IMR-90 (cell line): Measurements from ENCODE around the gene CXorf38. TPM values are rescaled to one million over a fixed set of nuclear protein-coding genes. Genes with fewer than 3 reads are reported as not detected.

Experiments
- ATAC-seq: fragments of 200-7000 bp; cut with Tn5 transposase; 2 replicates; pipeline ENCODE4 v1.9.1; 2020; ENCODE audit warnings: low read depth, mild to moderate bottlenecking, moderate library complexity
- BruUV-seq: library from RNA; stranded (reverse); fragments of 400-500 nt; replicated peaks from 2 replicates; lab custom pipeline; 2021; lab: Mats Ljungman, UMichigan
- CTCF ChIA-PET: fragments of 300-600 bp; formaldehyde crosslinking; extraction: SDS; loops from one replicate; lab custom pipeline; 2021; ENCODE audit warnings: antibody characterized with exemption; lab: Yijun Ruan, JAX
- POLR2A ChIA-PET: fragments of 300-600 bp; sonication (Branson Sonifier 250); formaldehyde crosslinking; loops from one replicate; lab custom pipeline; 2022; ENCODE audit warnings: antibody characterized with exemption; ENCODE audit not compliant: unreplicated experiment; lab: Charles Lee
- DNase-seq: peaks from one replicate; pipeline ENCODE4 v3.0.0; 2013
- H2AFZ ChIP-seq: replicated peaks from 2 replicates; pipeline ENCODE3; 2013; ENCODE audit warnings: low read length, mild to moderate bottlenecking; ENCODE audit not compliant: poor library complexity
- H2AK5ac ChIP-seq: 2 replicates; pipeline ENCODE4 v1.6.1; 2013; ENCODE audit warnings: low read depth, low read length, inconsistent platforms
- H2AK9ac ChIP-seq: replicated peaks from 2 replicates; pipeline ENCODE3; 2013; ENCODE audit warnings: mild to moderate bottlenecking, low read depth, low read length, moderate library complexity; ENCODE audit not compliant: poor library complexity
- H2BK120ac ChIP-seq: 2 replicates; pipeline ENCODE4 v1.6.1; 2013; ENCODE audit warnings: low read depth, low read length, inconsistent platforms
- H2BK15ac ChIP-seq: 3 replicates; pipeline ENCODE4 v1.6.1; 2013; ENCODE audit warnings: low read depth, low read length, inconsistent platforms
- H2BK20ac ChIP-seq: 2 replicates; pipeline ENCODE4 v1.6.1; 2013; ENCODE audit warnings: low read depth, mild to moderate bottlenecking, inconsistent platforms, low read length, moderate library complexity
- H2BK5ac ChIP-seq: 2 replicates; pipeline ENCODE4 v1.6.1; 2013; ENCODE audit warnings: mild to moderate bottlenecking, low read depth, low read length, inconsistent platforms; ENCODE audit not compliant: poor library complexity, severe bottlenecking
- H3K14ac ChIP-seq: replicated peaks from 2 replicates; pipeline ENCODE4 v1.6.1; 2013; ENCODE audit warnings: low read depth, low read length, inconsistent platforms
- H3K18ac ChIP-seq: 2 replicates; pipeline ENCODE4 v1.6.1; 2013; ENCODE audit warnings: low read depth, low read length, control low read depth
- H3K23ac ChIP-seq: 2 replicates; pipeline ENCODE4 v1.6.1; 2013; ENCODE audit warnings: low read depth, low read length, inconsistent platforms
- H3K27ac ChIP-seq: 2 replicates; pipeline ENCODE4 v1.5.1; 2013; ENCODE audit warnings: mild to moderate bottlenecking, control low read depth, low read length; ENCODE audit not compliant: insufficient read depth
- H3K27me3 ChIP-seq: 2 replicates; pipeline ENCODE4 v1.6.1; 2013; ENCODE audit warnings: low read length; ENCODE audit not compliant: control insufficient read depth, insufficient read depth
- H3K36me3 ChIP-seq: 2 replicates; pipeline ENCODE4 v1.6.1; 2013; ENCODE audit warnings: low read length, mixed read lengths; ENCODE audit not compliant: control insufficient read depth, insufficient read depth
- H3K4ac ChIP-seq: 2 replicates; pipeline ENCODE4 v1.6.1; 2013; ENCODE audit warnings: low read depth, low read length, inconsistent platforms
- H3K4me1 ChIP-seq: 2 replicates; pipeline ENCODE4 v1.6.1; 2013; ENCODE audit warnings: low read length, mixed read lengths; ENCODE audit not compliant: control insufficient read depth, insufficient read depth
- H3K4me2 ChIP-seq: 2 replicates; pipeline ENCODE4 v1.6.1; 2013; ENCODE audit warnings: low read depth, mild to moderate bottlenecking, control low read depth, low read length, moderate library complexity
- H3K4me3 ChIP-seq: 2 replicates; pipeline ENCODE4 v1.5.1; 2013; ENCODE audit warnings: low read depth, mild to moderate bottlenecking, control low read depth, low read length, moderate library complexity; ENCODE audit not compliant: insufficient read depth
- H3K56ac ChIP-seq: 2 replicates; pipeline ENCODE4 v1.6.1; 2013; ENCODE audit warnings: low read length, inconsistent platforms; ENCODE audit not compliant: insufficient read depth; ENCODE audit errors: extremely low read depth
- H3K79me1 ChIP-seq, 2 experiments: 2 replicates each; pipeline ENCODE4 v1.6.1; 2013; ENCODE audit warnings: low read length in 2 of 2, inconsistent platforms in 1 of 2, low read depth in 1 of 2
- H3K9ac ChIP-seq: 2 replicates; pipeline ENCODE4 v1.6.1; 2013; ENCODE audit warnings: low read depth, low read length, control low read depth
- H3K9me1 ChIP-seq: 2 replicates; pipeline ENCODE4 v1.6.1; 2013; ENCODE audit warnings: low read length, inconsistent platforms; ENCODE audit not compliant: insufficient read depth
- H3K9me3 ChIP-seq: 2 replicates; pipeline ENCODE4 v1.6.1; 2013; ENCODE audit warnings: low read length; ENCODE audit not compliant: control insufficient read depth, insufficient read depth
- H4K20me1 ChIP-seq: 2 replicates; pipeline ENCODE4 v1.6.1; 2013; ENCODE audit warnings: low read length, inconsistent platforms; ENCODE audit not compliant: insufficient read depth
- H4K5ac ChIP-seq: 2 replicates; pipeline ENCODE4 v1.6.1; 2013; ENCODE audit warnings: mild to moderate bottlenecking, low read depth, low read length, control low read depth
- H4K8ac ChIP-seq, 2 experiments: 2 replicates each; pipeline ENCODE4 v1.6.1; 2013; ENCODE audit warnings: low read depth in 2 of 2, low read length in 2 of 2, control low read depth in 1 of 2, inconsistent platforms in 1 of 2
- H4K91ac ChIP-seq: 2 replicates; pipeline ENCODE4 v1.6.1; 2013; ENCODE audit warnings: low read depth, low read length, inconsistent platforms; ENCODE audit not compliant: insufficient read depth
- BHLHE40 ChIP-seq: fragments of 150-350 bp; IDR thresholded peaks from 2 replicates; pipeline ENCODE4 v1.6.1; 2016; ENCODE audit warnings: mild to moderate bottlenecking, low read depth, low read length
- CEBPB ChIP-seq: IDR thresholded peaks from 2 replicates; pipeline ENCODE4 v1.6.1; 2012; ENCODE audit warnings: low read depth, low read length, improper control_type of control experiment
- FOS ChIP-seq: fragments of 150-350 bp; IDR thresholded peaks from 2 replicates; pipeline ENCODE4 v1.6.1; 2016; ENCODE audit warnings: low read depth, low read length
- MAZ ChIP-seq: IDR thresholded peaks from 2 replicates; pipeline ENCODE4 v1.6.1; 2012; ENCODE audit warnings: low read depth, mild to moderate bottlenecking, low read length, improper control_type of control experiment, moderate library complexity, borderline replicate concordance
- WGBS, 2 experiments: methylation state at CpG; one replicate each; pipeline versions ENCODE4 v1.1.5 to v1.1.7; 2013; ENCODE audit warnings: missing lambda C conversion rate in 2 of 2; ENCODE audit not compliant: insufficient read length in 1 of 2; ENCODE audit errors: extremely low coverage in 2 of 2; 5-methylcytosine and 5-hydroxymethylcytosine counted together
- dilution Hi-C: fragments of 300-500 bp; cut with HindIII; formaldehyde crosslinking; loops from one replicate; pipeline ENCODE4 v1.14.3; 2018; ENCODE audit warnings: low sequenced_read_pairs; ENCODE audit not compliant: unreplicated experiment
- in situ Hi-C: fragments of 300-500 bp; cut with MboI; formaldehyde crosslinking; loops from 3 replicates; pipeline ENCODE4 v1.14.3; 2019; ENCODE audit warnings: low sequenced_read_pairs, inconsistent platforms, mixed read lengths
- intact Hi-C: fragments of 100-400 bp; cut with micrococcal nuclease; formaldehyde crosslinking; loops from 2 replicates; pipeline ENCODE4 v1.10.0; 2022
- polyA plus RNA-seq, 3 experiments: library from polyadenylated mRNA; depleted of rRNA; stranded (reverse); fragments of >200 nt; gene quantifications; 2 replicates each; pipeline ENCODE4 v1.2.3, GENCODE V29; 2012; ENCODE audit warnings: low replicate concordance in 1 of 3
- total RNA-seq: library from RNA; depleted of rRNA; stranded (reverse); fragments of >200 nt; gene quantifications from 2 replicates; pipeline ENCODE4 v1.2.3, GENCODE V29; 2012

Gene CXorf38
- total and polyA plus RNA-seq, 2 of the 4 experiments (the other 2 are of a cell fraction), result 7.0 to 9.9 TPM

DNA sequence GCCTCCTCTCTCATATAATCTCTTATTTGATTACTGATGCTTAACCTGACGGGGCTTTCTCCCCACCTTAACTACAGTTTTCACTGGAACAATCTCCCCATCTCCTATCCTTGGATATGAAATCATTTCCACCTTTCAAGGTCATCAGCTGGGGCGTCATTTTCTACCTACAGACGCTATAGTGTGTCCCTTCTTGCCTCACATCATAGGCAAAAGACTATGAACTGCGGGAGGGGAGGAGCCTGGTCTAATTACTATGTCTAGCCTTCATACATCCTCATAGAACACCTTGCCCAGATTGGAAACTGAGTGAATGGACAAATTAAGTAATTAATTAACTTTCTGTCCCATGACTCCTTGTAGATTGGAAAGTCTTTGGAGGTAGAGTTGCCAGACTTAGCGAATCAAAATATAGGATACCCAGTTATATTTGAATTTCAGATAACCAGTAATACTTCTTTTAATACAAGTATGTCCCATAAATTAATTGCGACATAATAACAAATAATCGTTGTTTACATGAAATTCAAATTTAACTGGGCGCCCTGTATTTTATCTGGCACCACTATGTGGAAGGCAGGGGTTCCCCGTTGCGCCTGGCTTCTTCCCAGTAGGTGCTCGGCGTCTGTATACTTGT lies 67.3 kb downstream of the CXorf38 start:
- BruUV-seq, result no TSS peak
- 0 out of 2 replicates have a peak overlapping the region, but pooled peaks have one; percentile 81 for H3K14ac ChIP-seq
- H2BK20ac ChIP-seq, result no peak overlapping the region
- no peak overlapping the region for H3K18ac ChIP-seq
- DNase-seq, result no peak
- H3K9me1 ChIP-seq, result 0 out of 2 replicates have a peak, but pooled peaks cover 4% of the 10 kb centered on the region
- peak overlapping the region; percentile 95 for H2AFZ ChIP-seq
- H3K27ac ChIP-seq, result peak overlapping the region; percentile 51
- H3K4ac ChIP-seq, result peak overlapping the region; percentile 77; the same call in 1 of the 2 replicates
- TF ChIP-seq FOS (no peak), MAZ (no peak), BHLHE40 (no peak), CEBPB (peak; percentile 23; the same call in 1 of the 2 replicates)
- in situ Hi-C loops, result no loop called here
- H3K4me1 ChIP-seq, result no peaks in the 10 kb centered on the region
- peak overlapping the region; percentile 74; the same call in 1 of the 3 replicates for H2BK15ac ChIP-seq
- dilution Hi-C loops, result no loop called here
- peaks cover 19% of the 10 kb centered on the region for H4K20me1 ChIP-seq
- H4K8ac ChIP-seq, result peak overlapping the region; percentile 90 to 96; a peak in 2 of 4 replicates
- peak; percentile 52 for ATAC-seq
- no peaks in the 10 kb centered on the region for H3K36me3 ChIP-seq
- H4K91ac ChIP-seq, result no peak overlapping the region; the same call in 1 of the 2 replicates
- no peak overlapping the region for H3K23ac ChIP-seq
- peak overlapping the region; percentile 52 for H3K9ac ChIP-seq
- no peaks in the 10 kb centered on the region for H3K9me3 ChIP-seq
- no CpG with 5 or more reads among the region's 12 CpGs for WGBS, 2 experiments
- no peak overlapping the region; the same call in 1 of the 2 replicates for H2BK120ac ChIP-seq
- H3K56ac ChIP-seq, result no peak overlapping the region
- intact Hi-C loops, result no loop called here
- ChIA-PET POLR2A (no interaction called here), CTCF (no interaction called here)
- peaks cover 0 to 10% of the 10 kb centered on the region in 2 experiments; a peak in 1 of 4 replicates for H3K79me1 ChIP-seq
- peak overlapping the region; percentile 69 for H3K4me3 ChIP-seq
- H3K27me3 ChIP-seq, result no peaks in the 10 kb centered on the region
- H2AK9ac ChIP-seq, result peak overlapping the region; percentile 67
- H2BK5ac ChIP-seq, result peak overlapping the region; percentile 44
- peak overlapping the region; percentile 51 for H4K5ac ChIP-seq
- H3K4me2 ChIP-seq, result peak overlapping the region; percentile 76
- H2AK5ac ChIP-seq, result no peak overlapping the region
